Upper lobe of left lung (tissue), 4 donors: ENCODE measurements around the gene TRIP12.

Experiments
- EP300 ChIP-seq, 4 donors: sonication (generic); formaldehyde crosslinking; IDR thresholded peaks; one replicate each; pipeline ENCODE4 v1.5.1; 2017; ENCODE audit warnings: antibody characterized with exemption in 4 of 4, control low read depth in 2 of 4
- POLR2A ChIP-seq, 4 donors: fragments of 450-650 bp; IDR thresholded peaks; one replicate each; pipeline ENCODE4 v1.5.1; 2016 to 2017; ENCODE audit warnings: antibody characterized with exemption in 4 of 4, mild to moderate bottlenecking in 2 of 4
- POLR2AphosphoS5 ChIP-seq, 2 donors: sonication (generic); formaldehyde crosslinking; IDR thresholded peaks; one replicate each; pipeline ENCODE4 v1.5.1; 2017; ENCODE audit warnings: antibody characterized with exemption in 2 of 2
- TF ChIP-seq, protein P1 (sequence below), 6 experiments: fragments of 450-650 bp in 4 of 6; fragments of 200-600 bp in 2 of 6; sonication (generic) in 2 of 6; IDR thresholded peaks; one replicate each; pipeline ENCODE4 v1.5.1; 2016 to 2019; ENCODE audit warnings: antibody characterized with exemption in 6 of 6

DNA sequence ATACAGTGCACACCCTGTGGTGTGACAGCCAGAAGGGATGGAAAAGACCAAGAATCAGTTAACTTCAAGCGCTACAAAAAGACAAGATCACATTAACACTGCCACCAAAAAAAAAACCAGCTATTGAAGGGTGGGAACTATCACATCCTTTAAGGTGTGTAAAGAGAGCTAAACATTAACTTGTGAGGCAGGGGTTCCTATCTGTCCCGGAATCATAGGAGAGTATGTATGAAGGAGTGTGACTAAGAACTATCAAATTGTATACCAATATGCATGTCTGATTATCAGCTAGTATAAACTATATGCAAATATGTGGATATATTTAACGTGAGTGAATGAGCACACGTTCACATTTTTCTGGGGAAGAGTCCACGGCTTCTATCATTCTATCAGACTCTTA is 119.0 kb downstream of the TRIP12 start:
- TF ChIP-seq EP300 (IDR thresholded peaks at IDR 0.05) (no peak), POLR2AphosphoS5 (IDR thresholded peaks at IDR 0.05) (no peak), POLR2A (IDR thresholded peaks at IDR 0.05) (no peak)
- TF ChIP-seq, protein P1, sequence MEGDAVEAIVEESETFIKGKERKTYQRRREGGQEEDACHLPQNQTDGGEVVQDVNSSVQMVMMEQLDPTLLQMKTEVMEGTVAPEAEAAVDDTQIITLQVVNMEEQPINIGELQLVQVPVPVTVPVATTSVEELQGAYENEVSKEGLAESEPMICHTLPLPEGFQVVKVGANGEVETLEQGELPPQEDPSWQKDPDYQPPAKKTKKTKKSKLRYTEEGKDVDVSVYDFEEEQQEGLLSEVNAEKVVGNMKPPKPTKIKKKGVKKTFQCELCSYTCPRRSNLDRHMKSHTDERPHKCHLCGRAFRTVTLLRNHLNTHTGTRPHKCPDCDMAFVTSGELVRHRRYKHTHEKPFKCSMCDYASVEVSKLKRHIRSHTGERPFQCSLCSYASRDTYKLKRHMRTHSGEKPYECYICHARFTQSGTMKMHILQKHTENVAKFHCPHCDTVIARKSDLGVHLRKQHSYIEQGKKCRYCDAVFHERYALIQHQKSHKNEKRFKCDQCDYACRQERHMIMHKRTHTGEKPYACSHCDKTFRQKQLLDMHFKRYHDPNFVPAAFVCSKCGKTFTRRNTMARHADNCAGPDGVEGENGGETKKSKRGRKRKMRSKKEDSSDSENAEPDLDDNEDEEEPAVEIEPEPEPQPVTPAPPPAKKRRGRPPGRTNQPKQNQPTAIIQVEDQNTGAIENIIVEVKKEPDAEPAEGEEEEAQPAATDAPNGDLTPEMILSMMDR (IDR thresholded peaks at IDR 0.05) = no peak
